ENCODE results near the gene ELFN2.

The ELFN2 gene

GRCh38 chr22:37421468-37421877, 5.8 kb downstream of the ELFN2 start:
- H3K4me3 ChIP-seq (ENCODE audit: low read length), result no peak overlapping the region
- H3K36me3 ChIP-seq (ENCODE audit: control insufficient read depth, insufficient read depth, low read length), result no peaks in the 10 kb centered on the region
- no peak overlapping the region for H4K8ac ChIP-seq (ENCODE audit: low read depth, low read length)
- no peak overlapping the region for H3K18ac ChIP-seq (ENCODE audit: low read length)
- no peak overlapping the region for H3K27ac ChIP-seq (ENCODE audit: low read depth, low read length)
- WGBS (ENCODE audit: extremely low coverage, insufficient coverage, low lambda C conversion rate), result no CpG with 5 or more reads among the region's 9 CpGs
- no peak overlapping the region for H3K4me2 ChIP-seq (ENCODE audit: low read length)
- no peak overlapping the region for H3K23ac ChIP-seq (ENCODE audit: low read length)
- H3K79me1 ChIP-seq (ENCODE audit: low read length), result no peaks in the 10 kb centered on the region
- H2BK120ac ChIP-seq (ENCODE audit: low read depth, low read length), result no peak overlapping the region
- no peak overlapping the region for H3K56ac ChIP-seq (ENCODE audit: low read length)
- H3K27me3 ChIP-seq (ENCODE audit: insufficient read depth, low read length, poor library complexity), result peaks cover 12% of the 10 kb centered on the region
- no peak overlapping the region for H3K4ac ChIP-seq (ENCODE audit: low read depth, low read length)
- no peaks in the 10 kb centered on the region for H3K79me2 ChIP-seq (ENCODE audit: control insufficient read depth, insufficient read depth, low read length)
- no peak overlapping the region for H4K5ac ChIP-seq (ENCODE audit: low read length)
- no peaks in the 10 kb centered on the region for H3K4me1 ChIP-seq (ENCODE audit: control insufficient read depth, low read depth, low read length)
- no peak overlapping the region for H2BK15ac ChIP-seq (replicated peaks; ENCODE audit: low read depth)
- H3K9ac ChIP-seq (ENCODE audit: low read length), result no peak overlapping the region
- H2BK5ac ChIP-seq (ENCODE audit: low read length), result no peak overlapping the region
- no peak for DNase-seq
- no peak overlapping the region for H2AK5ac ChIP-seq (ENCODE audit: low read length)

GRCh38 chr22:37420686-37421467, 6.4 kb downstream of the ELFN2 start:
- no peaks in the 10 kb centered on the region for H3K36me3 ChIP-seq (ENCODE audit: control insufficient read depth, insufficient read depth, low read length)
- H4K5ac ChIP-seq (ENCODE audit: low read length), result no peak overlapping the region
- no peak overlapping the region for H2BK120ac ChIP-seq (ENCODE audit: low read depth, low read length)
- H3K79me1 ChIP-seq (ENCODE audit: low read length), result no peaks in the 10 kb centered on the region
- no peak overlapping the region for H3K4me3 ChIP-seq (ENCODE audit: low read length)
- peaks cover 9% of the 10 kb centered on the region for H3K27me3 ChIP-seq (ENCODE audit: insufficient read depth, low read length, poor library complexity)
- H3K23ac ChIP-seq (ENCODE audit: low read length), result no peak overlapping the region
- no peak overlapping the region for H3K27ac ChIP-seq (ENCODE audit: low read depth, low read length)
- H2BK5ac ChIP-seq (ENCODE audit: low read length), result no peak overlapping the region
- no peaks in the 10 kb centered on the region for H3K4me1 ChIP-seq (ENCODE audit: control insufficient read depth, low read depth, low read length)
- H3K4me2 ChIP-seq (ENCODE audit: low read length), result peak overlapping the region; percentile 76
- no peak overlapping the region for H3K9ac ChIP-seq (ENCODE audit: low read length)
- no CpG with 5 or more reads among the region's 18 CpGs for WGBS (ENCODE audit: extremely low coverage, insufficient coverage, low lambda C conversion rate)
- H2AK5ac ChIP-seq (ENCODE audit: low read length), result no peak overlapping the region
- no peaks in the 10 kb centered on the region for H3K79me2 ChIP-seq (ENCODE audit: control insufficient read depth, insufficient read depth, low read length)
- H3K4ac ChIP-seq (ENCODE audit: low read depth, low read length), result no peak overlapping the region
- H2BK15ac ChIP-seq (replicated peaks; ENCODE audit: low read depth), result no peak overlapping the region
- no peak overlapping the region for H3K56ac ChIP-seq (ENCODE audit: low read length)
- H4K8ac ChIP-seq (ENCODE audit: low read depth, low read length), result no peak overlapping the region
- DNase-seq, result no peak
- H3K18ac ChIP-seq (ENCODE audit: low read length), result no peak overlapping the region

- no peak overlapping the region for H3K23ac ChIP-seq (ENCODE audit: low read length)
- H4K8ac ChIP-seq (ENCODE audit: low read depth, low read length), result no peak overlapping the region
- H3K36me3 ChIP-seq (ENCODE audit: control insufficient read depth, insufficient read depth, low read length), result no peaks in the 10 kb centered on the region
- no peak overlapping the region for H3K27ac ChIP-seq (ENCODE audit: low read depth, low read length)
- H2AK5ac ChIP-seq (ENCODE audit: low read length), result no peak overlapping the region
- H3K4me1 ChIP-seq (ENCODE audit: control insufficient read depth, low read depth, low read length), result no peaks in the 10 kb centered on the region
- peak overlapping the region; percentile 76 for H3K4me2 ChIP-seq (ENCODE audit: low read length)
- H3K79me2 ChIP-seq (ENCODE audit: control insufficient read depth, insufficient read depth, low read length), result no peaks in the 10 kb centered on the region
- H4K5ac ChIP-seq (ENCODE audit: low read length), result no peak overlapping the region
- H2BK120ac ChIP-seq (ENCODE audit: low read depth, low read length), result no peak overlapping the region
- peak overlapping the region; percentile 78 for H3K56ac ChIP-seq (ENCODE audit: low read length)
- H3K4ac ChIP-seq (ENCODE audit: low read depth, low read length), result no peak overlapping the region
- no CpG with 5 or more reads among the region's 70 CpGs for WGBS (ENCODE audit: extremely low coverage, insufficient coverage, low lambda C conversion rate)
- H3K4me3 ChIP-seq (ENCODE audit: low read length), result no peak overlapping the region
- H2BK15ac ChIP-seq (replicated peaks; ENCODE audit: low read depth), result no peak overlapping the region
- H2BK5ac ChIP-seq (ENCODE audit: low read length), result no peak overlapping the region
- DNase-seq, result peak; percentile 63
- no peaks in the 10 kb centered on the region for H3K79me1 ChIP-seq (ENCODE audit: low read length)
- H3K27me3 ChIP-seq (ENCODE audit: insufficient read depth, low read length, poor library complexity), result peaks cover 9% of the 10 kb centered on the region
- no peak overlapping the region for H3K18ac ChIP-seq (ENCODE audit: low read length)
- H3K9ac ChIP-seq (ENCODE audit: low read length), result peak overlapping the region; percentile 54
Observed at GRCh38 chr22:37419969-37420685, 7.2 kb downstream of the ELFN2 start.

GRCh38 chr22:37419370-37419968, 7.8 kb downstream of the ELFN2 start:
- H3K79me2 ChIP-seq (ENCODE audit: control insufficient read depth, insufficient read depth, low read length), result no peaks in the 10 kb centered on the region
- no CpG with 5 or more reads among the region's 43 CpGs for WGBS (ENCODE audit: extremely low coverage, insufficient coverage, low lambda C conversion rate)
- no peak overlapping the region for H3K23ac ChIP-seq (ENCODE audit: low read length)
- H2AK5ac ChIP-seq (ENCODE audit: low read length), result no peak overlapping the region
- no peak overlapping the region for H3K27ac ChIP-seq (ENCODE audit: low read depth, low read length)
- peaks cover 9% of the 10 kb centered on the region for H3K27me3 ChIP-seq (ENCODE audit: insufficient read depth, low read length, poor library complexity)
- no peaks in the 10 kb centered on the region for H3K4me1 ChIP-seq (ENCODE audit: control insufficient read depth, low read depth, low read length)
- H3K18ac ChIP-seq (ENCODE audit: low read length), result no peak overlapping the region
- no peak overlapping the region for H2BK15ac ChIP-seq (replicated peaks; ENCODE audit: low read depth)
- no peaks in the 10 kb centered on the region for H3K36me3 ChIP-seq (ENCODE audit: control insufficient read depth, insufficient read depth, low read length)
- no peak overlapping the region for H4K5ac ChIP-seq (ENCODE audit: low read length)
- H3K4me3 ChIP-seq (ENCODE audit: low read length), result no peak overlapping the region
- no peak overlapping the region for H2BK120ac ChIP-seq (ENCODE audit: low read depth, low read length)
- no peak overlapping the region for H2BK5ac ChIP-seq (ENCODE audit: low read length)
- H3K4me2 ChIP-seq (ENCODE audit: low read length), result no peak overlapping the region
- no peaks in the 10 kb centered on the region for H3K79me1 ChIP-seq (ENCODE audit: low read length)
- H3K9ac ChIP-seq (ENCODE audit: low read length), result no peak overlapping the region
- no peak overlapping the region for H3K4ac ChIP-seq (ENCODE audit: low read depth, low read length)
- H3K56ac ChIP-seq (ENCODE audit: low read length), result peak overlapping the region; percentile 42
- DNase-seq, result no peak
- H4K8ac ChIP-seq (ENCODE audit: low read depth, low read length), result no peak overlapping the region

- no peak overlapping the region for H3K18ac ChIP-seq (ENCODE audit: low read length)
- H3K27ac ChIP-seq (ENCODE audit: low read depth, low read length), result no peak overlapping the region
- no peaks in the 10 kb centered on the region for H3K36me3 ChIP-seq (ENCODE audit: control insufficient read depth, insufficient read depth, low read length)
- H3K23ac ChIP-seq (ENCODE audit: low read length), result no peak overlapping the region
- no peak overlapping the region for H2BK5ac ChIP-seq (ENCODE audit: low read length)
- no peak for DNase-seq
- H3K4ac ChIP-seq (ENCODE audit: low read depth, low read length), result no peak overlapping the region
- no peaks in the 10 kb centered on the region for H3K79me2 ChIP-seq (ENCODE audit: control insufficient read depth, insufficient read depth, low read length)
- no peak overlapping the region for H4K8ac ChIP-seq (ENCODE audit: low read depth, low read length)
- H2BK15ac ChIP-seq (replicated peaks; ENCODE audit: low read depth), result no peak overlapping the region
- no CpG with 5 or more reads among the region's 28 CpGs for WGBS (ENCODE audit: extremely low coverage, insufficient coverage, low lambda C conversion rate)
- no peaks in the 10 kb centered on the region for H3K79me1 ChIP-seq (ENCODE audit: low read length)
- H2BK120ac ChIP-seq (ENCODE audit: low read depth, low read length), result no peak overlapping the region
- H4K5ac ChIP-seq (ENCODE audit: low read length), result no peak overlapping the region
- H3K27me3 ChIP-seq (ENCODE audit: insufficient read depth, low read length, poor library complexity), result peaks cover 9% of the 10 kb centered on the region
- no peaks in the 10 kb centered on the region for H3K4me1 ChIP-seq (ENCODE audit: control insufficient read depth, low read depth, low read length)
- H3K9ac ChIP-seq (ENCODE audit: low read length), result no peak overlapping the region
- H3K4me2 ChIP-seq (ENCODE audit: low read length), result no peak overlapping the region
- H2AK5ac ChIP-seq (ENCODE audit: low read length), result no peak overlapping the region
- H3K56ac ChIP-seq (ENCODE audit: low read length), result no peak overlapping the region
- H3K4me3 ChIP-seq (ENCODE audit: low read length), result no peak overlapping the region
Observed at GRCh38 chr22:37418627-37419369, 8.5 kb downstream of the ELFN2 start.
